ENCODE data around the gene NUFIP1. TPM values are rescaled to one million over a fixed set of nuclear protein-coding genes. Genes with fewer than 3 reads are reported as not detected.
A peak's percentile ranks its signal among the peaks of the same experiment; 100 is the strongest.

Gene NUFIP1
- polyA plus RNA-seq, 1 donor (not counting 4 experiments of a cell fraction or from before 2014, with no cell fraction given): 3.3 TPM

- peak; percentile 83 for FAIRE-seq
- H3K36me3 ChIP-seq (ENCODE audit: control insufficient read depth in 2 of 2, extremely low read depth in 1 of 2, insufficient read depth in 2 of 2, low read length in 2 of 2): no peaks in the 10 kb centered on the region
Observed at GRCh38 chr13:44921931-44922758, 67.1 kb downstream of the NUFIP1 start.

DNA sequence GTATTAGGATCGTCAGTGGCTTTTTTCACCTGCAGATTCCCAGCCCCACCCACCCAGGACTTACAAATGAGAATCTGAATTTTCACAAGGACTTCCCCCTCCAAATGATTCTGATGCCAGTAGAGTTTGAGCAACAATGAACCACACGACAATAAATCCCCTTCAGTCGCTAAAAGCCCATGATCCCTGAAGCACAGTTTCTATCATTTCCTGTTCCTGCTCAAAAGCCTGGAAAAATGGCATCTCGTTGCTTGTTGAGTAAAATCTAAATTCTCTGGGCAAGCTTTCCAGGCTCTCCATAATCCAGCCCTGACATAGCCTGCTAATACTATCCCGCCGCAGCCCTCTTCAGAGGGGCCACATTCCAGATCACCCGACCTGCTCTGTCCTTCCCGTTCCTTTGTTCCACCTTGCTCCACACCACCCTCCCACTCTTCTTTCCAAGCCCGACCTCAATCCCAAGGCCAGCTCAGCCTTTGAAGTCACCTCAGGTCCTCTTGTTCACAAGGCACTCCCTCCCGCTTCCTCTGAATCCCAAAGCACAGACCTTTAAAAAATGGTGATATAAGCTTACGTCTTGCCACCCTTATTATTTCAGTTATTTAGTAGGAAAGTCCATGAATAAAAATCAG is 67.9 kb downstream of the NUFIP1 start:
- Histone ChIP-seq H3K9me3 (ENCODE audit: control insufficient read depth, low read depth, low read length) (no peaks in the 10 kb centered on the region), H3K27ac (ENCODE audit: control insufficient read depth, insufficient read depth, low read length) (peak overlapping the region; percentile 77), H3K9ac (ENCODE audit: control insufficient read depth, extremely low read depth, insufficient read depth, low read length) (peak overlapping the region; percentile 37), H3K79me2 (ENCODE audit: control insufficient read depth, insufficient read depth, low read length) (no peaks in the 10 kb centered on the region), H3K27me3 (ENCODE audit: control insufficient read depth, extremely low read depth, insufficient read depth, low read length) (peaks cover 2% of the 10 kb centered on the region), H2AFZ (ENCODE audit: control insufficient read depth, low read length) (peak overlapping the region; percentile 63), H3K4me1 (ENCODE audit: control insufficient read depth, extremely low read depth, insufficient read depth, low read length) (peaks cover 29% of the 10 kb centered on the region), H3K36me3 (ENCODE audit: control insufficient read depth in 2 of 2, extremely low read depth in 1 of 2, insufficient read depth in 2 of 2, low read length in 2 of 2) (no peaks in the 10 kb centered on the region), H3K4me3 (ENCODE audit: control insufficient read depth in 2 of 3, extremely low read depth in 1 of 3, insufficient read depth in 2 of 3, low read depth in 1 of 3, low read length in 3 of 3) (no peak overlapping the region), H4K20me1 (ENCODE audit: control insufficient read depth, extremely low read depth, insufficient read depth, low read length) (no peaks in the 10 kb centered on the region), H3K4me2 (ENCODE audit: control insufficient read depth, extremely low read depth, insufficient read depth, low read depth, low read length) (no peak overlapping the region), H3K9me1 (ENCODE audit: control insufficient read depth, extremely low read depth, insufficient read depth, low read length) (no peaks in the 10 kb centered on the region)
- no peak for TF ChIP-seq EZH2 (IDR thresholded peaks at IDR 0.05; ENCODE audit: low read length)
- TF ChIP-seq, protein P1, sequence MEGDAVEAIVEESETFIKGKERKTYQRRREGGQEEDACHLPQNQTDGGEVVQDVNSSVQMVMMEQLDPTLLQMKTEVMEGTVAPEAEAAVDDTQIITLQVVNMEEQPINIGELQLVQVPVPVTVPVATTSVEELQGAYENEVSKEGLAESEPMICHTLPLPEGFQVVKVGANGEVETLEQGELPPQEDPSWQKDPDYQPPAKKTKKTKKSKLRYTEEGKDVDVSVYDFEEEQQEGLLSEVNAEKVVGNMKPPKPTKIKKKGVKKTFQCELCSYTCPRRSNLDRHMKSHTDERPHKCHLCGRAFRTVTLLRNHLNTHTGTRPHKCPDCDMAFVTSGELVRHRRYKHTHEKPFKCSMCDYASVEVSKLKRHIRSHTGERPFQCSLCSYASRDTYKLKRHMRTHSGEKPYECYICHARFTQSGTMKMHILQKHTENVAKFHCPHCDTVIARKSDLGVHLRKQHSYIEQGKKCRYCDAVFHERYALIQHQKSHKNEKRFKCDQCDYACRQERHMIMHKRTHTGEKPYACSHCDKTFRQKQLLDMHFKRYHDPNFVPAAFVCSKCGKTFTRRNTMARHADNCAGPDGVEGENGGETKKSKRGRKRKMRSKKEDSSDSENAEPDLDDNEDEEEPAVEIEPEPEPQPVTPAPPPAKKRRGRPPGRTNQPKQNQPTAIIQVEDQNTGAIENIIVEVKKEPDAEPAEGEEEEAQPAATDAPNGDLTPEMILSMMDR (optimal IDR thresholded peaks at IDR 0.05 in 1 of 3, IDR thresholded peaks at IDR 0.05 in 1 of 3, conservative IDR thresholded peaks at IDR 0.05 in 1 of 3; ENCODE audit: extremely low read depth in 1 of 3, insufficient read depth in 2 of 3, low read length in 3 of 3): no peak
- dilution Hi-C loops (cut with MboI; ENCODE audit: extremely low pct_ligation_motif_present, low sequenced_read_pairs): no loop called here
- DNase-seq (ENCODE audit: low read depth, low spot score) (no peak), FAIRE-seq (no peak)

More at GRCh38 chr13:44921931-44922758, 67.1 kb downstream of the NUFIP1 start:
- no peaks in the 10 kb centered on the region for H3K9me3 ChIP-seq (ENCODE audit: control insufficient read depth, low read depth, low read length)
- H3K27me3 ChIP-seq (ENCODE audit: control insufficient read depth, extremely low read depth, insufficient read depth, low read length): peaks cover 2% of the 10 kb centered on the region
- DNase-seq (ENCODE audit: low read depth, low spot score): peak; percentile 44
- no peak overlapping the region for H3K4me3 ChIP-seq (ENCODE audit: control insufficient read depth in 2 of 3, extremely low read depth in 1 of 3, insufficient read depth in 2 of 3, low read depth in 1 of 3, low read length in 3 of 3)
- H3K4me1 ChIP-seq (ENCODE audit: control insufficient read depth, extremely low read depth, insufficient read depth, low read length): peaks cover 29% of the 10 kb centered on the region
- H3K9me1 ChIP-seq (ENCODE audit: control insufficient read depth, extremely low read depth, insufficient read depth, low read length): no peaks in the 10 kb centered on the region
- H3K27ac ChIP-seq (ENCODE audit: control insufficient read depth, insufficient read depth, low read length): peak overlapping the region; percentile 77
- dilution Hi-C loops (cut with MboI; ENCODE audit: extremely low pct_ligation_motif_present, low sequenced_read_pairs): no loop called here
- peak overlapping the region; percentile 88 for H2AFZ ChIP-seq (ENCODE audit: control insufficient read depth, low read length)
- peak overlapping the region; percentile 69 for H3K4me2 ChIP-seq (ENCODE audit: control insufficient read depth, extremely low read depth, insufficient read depth, low read depth, low read length)
- H3K9ac ChIP-seq (ENCODE audit: control insufficient read depth, extremely low read depth, insufficient read depth, low read length): peak overlapping the region; percentile 35
- no peaks in the 10 kb centered on the region for H4K20me1 ChIP-seq (ENCODE audit: control insufficient read depth, extremely low read depth, insufficient read depth, low read length)
- no peak for TF ChIP-seq EZH2 (IDR thresholded peaks at IDR 0.05; ENCODE audit: low read length)
- TF ChIP-seq, protein P1 (optimal IDR thresholded peaks at IDR 0.05 in 1 of 3, IDR thresholded peaks at IDR 0.05 in 1 of 3, conservative IDR thresholded peaks at IDR 0.05 in 1 of 3; ENCODE audit: extremely low read depth in 1 of 3, insufficient read depth in 2 of 3, low read length in 3 of 3): no peak
- H3K79me2 ChIP-seq (ENCODE audit: control insufficient read depth, insufficient read depth, low read length): no peaks in the 10 kb centered on the region
